ENCODE data around the gene ABHD16B.

DNA sequence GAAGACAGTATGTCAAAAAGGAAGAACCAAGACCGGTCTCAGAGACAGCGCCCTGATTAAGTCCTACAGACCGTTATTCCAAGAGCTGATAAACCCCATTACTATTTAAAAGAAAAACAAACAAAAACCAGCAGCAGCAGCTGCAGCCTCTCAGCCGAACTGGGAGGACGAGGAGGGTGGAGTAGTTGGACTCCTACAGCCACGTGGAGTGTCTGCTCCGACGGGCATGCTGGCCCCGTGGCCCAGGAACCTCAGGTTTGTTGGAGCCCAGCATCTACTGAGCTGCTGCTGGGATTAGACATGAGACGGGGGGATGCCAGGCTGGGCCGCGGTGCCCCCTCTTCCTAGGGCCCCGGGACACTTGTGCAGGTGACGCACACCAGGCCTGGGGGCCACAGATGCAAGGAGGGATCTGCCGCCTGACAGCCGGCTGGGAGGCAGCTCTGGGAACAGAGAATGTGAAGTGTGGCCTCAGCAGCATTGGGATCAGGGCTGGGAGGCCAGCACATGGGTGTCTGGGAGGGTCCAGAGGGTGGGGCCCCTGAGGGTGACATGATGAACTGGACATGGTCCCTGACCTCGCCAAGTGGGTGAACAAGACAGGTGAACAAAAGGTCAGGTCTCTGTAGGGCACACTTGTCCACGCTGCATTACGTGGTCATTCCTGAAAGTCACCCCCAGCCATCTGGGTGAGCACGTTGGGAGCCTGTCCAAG, 27.4 kb upstream of the ABHD16B start:
- no peak for TF ChIP-seq CTCF (IDR thresholded peaks at IDR 0.05)
- no peak for TF ChIP-seq POLR2AphosphoS5 (IDR thresholded peaks at IDR 0.05)
- TF ChIP-seq POLR2A (IDR thresholded peaks at IDR 0.05) = no peak
- TF ChIP-seq EP300 (IDR thresholded peaks at IDR 0.05) = no peak
